ENCODE measurements around the gene WASHC4. TPM values are rescaled to one million over a fixed set of nuclear protein-coding genes. Genes with fewer than 3 reads are reported as not detected.

Gene WASHC4
- total and polyA plus RNA-seq, 4 donors: 11.5 to 59.1 (median 32.6) TPM

GRCh38 chr12:105069936-105070702, 37.4 kb upstream of the WASHC4 start:
- TF ChIP-seq, protein P1, sequence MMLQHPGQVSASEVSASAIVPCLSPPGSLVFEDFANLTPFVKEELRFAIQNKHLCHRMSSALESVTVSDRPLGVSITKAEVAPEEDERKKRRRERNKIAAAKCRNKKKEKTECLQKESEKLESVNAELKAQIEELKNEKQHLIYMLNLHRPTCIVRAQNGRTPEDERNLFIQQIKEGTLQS (IDR thresholded peaks at IDR 0.05): no peak
- no peak for TF ChIP-seq GABPA (IDR thresholded peaks at IDR 0.05 in 1 of 2, conservative IDR thresholded peaks at IDR 0.05 in 1 of 2)
- no peak for TF ChIP-seq FOXA2 (IDR thresholded peaks at IDR 0.05)
- no peak for TF ChIP-seq RAD21 (IDR thresholded peaks at IDR 0.05)
- TF ChIP-seq HNF4A (conservative IDR thresholded peaks at IDR 0.05): no peak
- 77% methylated on average over 4 of the region's 4 CpGs for WGBS
- no peaks in the 10 kb centered on the region for H3K4me1 ChIP-seq (ENCODE audit: control insufficient read depth in 4 of 4, insufficient read depth in 4 of 4, low read length in 3 of 4)
- H3K36me3 ChIP-seq (ENCODE audit: control insufficient read depth in 4 of 4, insufficient read depth in 3 of 4, low read depth in 1 of 4, low read length in 3 of 4): no peaks in the 10 kb centered on the region
- H3K4me3 ChIP-seq (ENCODE audit: low read depth in 1 of 3, low read length in 3 of 3): no peak overlapping the region
- no peak for DNase-seq (ENCODE audit: low spot score)
- no peaks in the 10 kb centered on the region for H3K27me3 ChIP-seq (ENCODE audit: control insufficient read depth in 4 of 4, insufficient read depth in 4 of 4, low read length in 3 of 4)
- no peaks in the 10 kb centered on the region for H3K9me3 ChIP-seq (ENCODE audit: control insufficient read depth in 4 of 4, low read length in 3 of 4)
- H3K27ac ChIP-seq (ENCODE audit: low read depth in 1 of 2, low read length in 2 of 2): no peak overlapping the region
- no peak overlapping the region for H3K9ac ChIP-seq (ENCODE audit: low read depth in 1 of 2, low read length in 2 of 2)

DNA sequence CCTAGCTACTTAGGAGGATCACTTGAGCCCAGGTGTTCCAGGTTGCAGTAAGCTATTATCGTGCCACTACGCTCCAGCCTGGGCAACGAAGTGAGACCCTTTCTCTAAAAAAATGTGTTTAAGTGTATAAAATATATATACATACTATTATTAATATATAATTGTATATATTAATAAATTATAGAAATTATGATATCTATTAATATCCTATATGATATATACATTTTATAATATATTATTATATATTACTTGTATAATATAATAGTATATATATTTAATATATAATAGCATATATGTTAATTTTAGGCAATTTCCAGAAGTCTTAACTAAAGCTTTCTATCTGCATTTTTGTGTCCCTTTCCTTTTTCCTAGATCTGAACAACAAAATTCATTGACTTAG, 35.5 kb upstream of the WASHC4 start:
- Histone ChIP-seq H3K4me1 (ENCODE audit: control insufficient read depth in 4 of 4, insufficient read depth in 4 of 4, low read length in 3 of 4) (no peaks in the 10 kb centered on the region), H3K9me3 (ENCODE audit: control insufficient read depth in 4 of 4, low read length in 3 of 4) (no peaks in the 10 kb centered on the region), H3K27me3 (ENCODE audit: control insufficient read depth in 4 of 4, insufficient read depth in 4 of 4, low read length in 3 of 4) (no peaks in the 10 kb centered on the region), H3K4me3 (ENCODE audit: low read depth in 1 of 3, low read length in 3 of 3) (no peak overlapping the region), H3K9ac (ENCODE audit: low read depth in 1 of 2, low read length in 2 of 2) (no peak overlapping the region), H3K36me3 (ENCODE audit: control insufficient read depth in 4 of 4, insufficient read depth in 3 of 4, low read depth in 1 of 4, low read length in 3 of 4) (no peaks in the 10 kb centered on the region), H3K27ac (ENCODE audit: low read depth in 1 of 2, low read length in 2 of 2) (no peak overlapping the region)
- DNase-seq (ENCODE audit: low spot score): no peak
- WGBS: 99% methylated on average over 3 of the region's 3 CpGs
- TF ChIP-seq YY1 (IDR thresholded peaks at IDR 0.05) (no peak), RAD21 (IDR thresholded peaks at IDR 0.05) (no peak), FOXA1 (IDR thresholded peaks at IDR 0.05) (no peak), EGR1 (IDR thresholded peaks at IDR 0.05; ENCODE audit: low read depth in 2 of 2) (no peak), TAF1 (conservative IDR thresholded peaks at IDR 0.05) (no peak), JUND (IDR thresholded peaks at IDR 0.05) (no peak), SP1 (IDR thresholded peaks at IDR 0.05) (no peak), NR2F2 (IDR thresholded peaks at IDR 0.05) (no peak), CTCF (IDR thresholded peaks at IDR 0.05; ENCODE audit: low read depth, low read length, missing input control) (no peak), FOXA2 (IDR thresholded peaks at IDR 0.05) (no peak), HNF4G (IDR thresholded peaks at IDR 0.05) (no peak), HNF4A (conservative IDR thresholded peaks at IDR 0.05) (no peak)
- TF ChIP-seq, protein P1 (IDR thresholded peaks at IDR 0.05): no peak
- TF ChIP-seq, protein P2, sequence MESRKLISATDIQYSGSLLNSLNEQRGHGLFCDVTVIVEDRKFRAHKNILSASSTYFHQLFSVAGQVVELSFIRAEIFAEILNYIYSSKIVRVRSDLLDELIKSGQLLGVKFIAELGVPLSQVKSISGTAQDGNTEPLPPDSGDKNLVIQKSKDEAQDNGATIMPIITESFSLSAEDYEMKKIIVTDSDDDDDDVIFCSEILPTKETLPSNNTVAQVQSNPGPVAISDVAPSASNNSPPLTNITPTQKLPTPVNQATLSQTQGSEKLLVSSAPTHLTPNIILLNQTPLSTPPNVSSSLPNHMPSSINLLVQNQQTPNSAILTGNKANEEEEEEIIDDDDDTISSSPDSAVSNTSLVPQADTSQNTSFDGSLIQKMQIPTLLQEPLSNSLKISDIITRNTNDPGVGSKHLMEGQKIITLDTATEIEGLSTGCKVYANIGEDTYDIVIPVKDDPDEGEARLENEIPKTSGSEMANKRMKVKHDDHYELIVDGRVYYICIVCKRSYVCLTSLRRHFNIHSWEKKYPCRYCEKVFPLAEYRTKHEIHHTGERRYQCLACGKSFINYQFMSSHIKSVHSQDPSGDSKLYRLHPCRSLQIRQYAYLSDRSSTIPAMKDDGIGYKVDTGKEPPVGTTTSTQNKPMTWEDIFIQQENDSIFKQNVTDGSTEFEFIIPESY (IDR thresholded peaks at IDR 0.05): no peak
- TF ChIP-seq, protein P3, sequence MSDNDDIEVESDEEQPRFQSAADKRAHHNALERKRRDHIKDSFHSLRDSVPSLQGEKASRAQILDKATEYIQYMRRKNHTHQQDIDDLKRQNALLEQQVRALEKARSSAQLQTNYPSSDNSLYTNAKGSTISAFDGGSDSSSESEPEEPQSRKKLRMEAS (IDR thresholded peaks at IDR 0.05): no peak
